Mucosa of gallbladder (tissue), 1 donor: Measurements from ENCODE around the gene CNBP. TPM values are rescaled to one million over a fixed set of nuclear protein-coding genes. Genes with fewer than 3 reads are reported as not detected.
"Not testable (repeated sequence)": the region's sequence is repeated elsewhere in the genome, so short reads cannot be mapped to it uniquely, and the experiment has no call there.

Experiments used
- DNase-seq: peaks from one replicate; pipeline ENCODE4 v3.0.0-alpha.2; 2020; ENCODE audit warnings: low spot score
- total RNA-seq: library from RNA; stranded (reverse); gene quantifications from one replicate; pipeline ENCODE4 v1.2.1, GENCODE V29; 2021
- donor health status: DM: no; HTN: no; CAD: no.

CNBP gene
- 315 TPM for total RNA-seq

- DNase-seq = peak; percentile 94
Observed at GRCh38 chr3:129183569-129184395, at the start of gene CNBP. Gene CNBP (minus strand): TSS chr3:129183896. CDS start chr3:129171757, 12,139 bp downstream.

GRCh38 chr3:129231331-129232119 is 47.8 kb upstream of the CNBP start:
- DNase-seq = no peak

- DNase-seq = no peak
Observed at GRCh38 chr3:129230311-129231019, 46.8 kb upstream of the CNBP start.

- DNase-seq = no peak
Observed at GRCh38 chr3:129228891-129229585, 45.3 kb upstream of the CNBP start.

- DNase-seq = peak; percentile 76
Observed at GRCh38 chr3:129226374-129226773, 42.7 kb upstream of the CNBP start.

- peak; percentile 82 for DNase-seq
Observed at GRCh38 chr3:129224984-129225393, 41.3 kb upstream of the CNBP start.

GRCh38 chr3:129224387-129224786 is 40.7 kb upstream of the CNBP start:
- not testable (repeated sequence) for DNase-seq

- no peak for DNase-seq
Observed at GRCh38 chr3:129218742-129219141, 35.0 kb upstream of the CNBP start.

- DNase-seq = no peak
Observed at GRCh38 chr3:129213238-129213637, 29.5 kb upstream of the CNBP start.

GRCh38 chr3:129211772-129212171 is 28.1 kb upstream of the CNBP start:
- peak; percentile 90 for DNase-seq

- DNase-seq = no peak
Observed at GRCh38 chr3:129211345-129211744, 27.6 kb upstream of the CNBP start.

- no peak for DNase-seq
Observed at GRCh38 chr3:129207479-129207878, 23.8 kb upstream of the CNBP start.

- DNase-seq = no peak
Observed at GRCh38 chr3:129205109-129205832, 21.6 kb upstream of the CNBP start.

GRCh38 chr3:129204473-129204872 is 20.8 kb upstream of the CNBP start:
- no peak for DNase-seq

GRCh38 chr3:129199366-129199765 is 15.7 kb upstream of the CNBP start:
- no peak for DNase-seq

GRCh38 chr3:129197321-129197720 is 13.6 kb upstream of the CNBP start:
- no peak for DNase-seq

- no peak for DNase-seq
Observed at GRCh38 chr3:129196601-129197000, 12.9 kb upstream of the CNBP start.

GRCh38 chr3:129195731-129196256 is 12.1 kb upstream of the CNBP start:
- DNase-seq = peak; percentile 67

GRCh38 chr3:129189793-129190192 is 6.1 kb upstream of the CNBP start:
- not testable (repeated sequence) for DNase-seq

- DNase-seq = no peak
Observed at GRCh38 chr3:129187857-129188256, 4.2 kb upstream of the CNBP start.

- no peak for DNase-seq
Observed at GRCh38 chr3:129185783-129186182, 2.1 kb upstream of the CNBP start.
